HG02973 (cell line): ENCODE measurements around the gene CAPZA3.
"Not testable (repeated sequence)": the region's sequence is repeated elsewhere in the genome, so short reads cannot be mapped to it uniquely, and the experiment has no call there.

Experiments used
- ATAC-seq: cut with Tn5 transposase; IDR thresholded peaks from one replicate; pipeline ENCODE4 v1.9.1; 2021; ENCODE audit warnings: moderate library complexity; ENCODE audit not compliant: unreplicated experiment

The CAPZA3 gene, protein sequence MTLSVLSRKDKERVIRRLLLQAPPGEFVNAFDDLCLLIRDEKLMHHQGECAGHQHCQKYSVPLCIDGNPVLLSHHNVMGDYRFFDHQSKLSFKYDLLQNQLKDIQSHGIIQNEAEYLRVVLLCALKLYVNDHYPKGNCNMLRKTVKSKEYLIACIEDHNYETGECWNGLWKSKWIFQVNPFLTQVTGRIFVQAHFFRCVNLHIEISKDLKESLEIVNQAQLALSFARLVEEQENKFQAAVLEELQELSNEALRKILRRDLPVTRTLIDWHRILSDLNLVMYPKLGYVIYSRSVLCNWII

DNA sequence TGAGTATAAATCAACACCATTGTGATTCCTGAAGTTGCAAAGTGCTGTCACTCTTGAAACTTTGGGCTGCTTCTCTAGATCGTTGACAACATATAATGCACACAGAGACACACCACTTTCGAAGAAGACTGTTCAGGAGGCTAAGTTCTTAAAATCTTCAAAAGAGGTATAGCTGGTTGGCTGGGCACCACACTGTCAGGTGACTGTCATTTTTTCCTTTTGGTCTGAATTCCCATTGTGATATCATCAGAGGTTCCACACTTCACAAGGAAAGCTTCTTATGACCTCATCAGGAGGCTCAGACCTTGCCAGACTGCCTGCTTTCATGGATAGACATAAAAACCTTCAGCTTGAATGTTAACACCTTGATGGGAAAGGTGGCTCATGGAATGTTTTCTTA lies at the start of gene CAPZA3, which contains the start of gene PLCZ1:
Gene CAPZA3, plus strand, starts transcription at position 301 of the 400 bp plus-strand sequence. CDS start 150 bp downstream, outside the sequence.
Gene PLCZ1, minus strand, starts transcription at position 194 of the 400 bp plus-strand sequence. CDS start 641 bp downstream, outside the sequence.
- no peak for ATAC-seq

DNA sequence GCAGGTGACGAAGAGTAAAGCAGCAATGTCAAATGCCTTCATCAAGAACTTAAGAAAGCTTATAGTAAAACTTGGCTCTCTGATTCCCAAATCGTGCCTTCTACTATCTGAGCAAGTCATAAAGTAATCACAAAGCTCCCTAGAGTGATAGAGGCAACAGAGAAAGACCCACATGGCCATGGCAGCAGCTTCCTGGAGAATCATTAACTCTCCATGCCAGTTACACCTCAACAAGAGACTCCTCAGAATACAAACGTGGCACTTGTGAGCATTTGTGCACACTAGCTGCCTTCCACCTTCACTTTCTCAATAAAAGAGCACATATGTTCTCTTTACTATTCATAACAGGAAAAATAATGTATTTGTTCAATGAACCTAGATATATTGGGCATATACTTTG lies 48.1 kb upstream of the CAPZA3 start:
- no peak for ATAC-seq

DNA sequence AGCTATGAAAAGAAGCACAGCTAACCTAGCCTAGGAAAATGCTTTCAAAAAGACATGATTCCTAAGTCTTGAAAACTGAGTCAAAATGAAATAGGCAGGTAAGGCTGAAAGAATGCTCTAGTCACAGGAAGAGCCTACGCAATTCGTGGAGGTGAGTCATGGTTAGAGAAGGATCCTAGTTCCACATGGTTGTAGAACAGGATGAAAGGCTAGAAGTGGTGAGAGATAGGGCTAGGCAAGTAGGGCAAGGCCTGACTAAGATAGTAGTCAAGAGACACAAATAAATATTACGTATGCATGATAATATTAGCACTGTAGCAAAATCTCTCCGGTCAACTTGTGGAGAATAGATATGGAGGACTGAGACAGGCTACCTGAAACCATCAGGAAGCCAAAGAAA lies 47.3 kb upstream of the CAPZA3 start:
- no peak for ATAC-seq

DNA sequence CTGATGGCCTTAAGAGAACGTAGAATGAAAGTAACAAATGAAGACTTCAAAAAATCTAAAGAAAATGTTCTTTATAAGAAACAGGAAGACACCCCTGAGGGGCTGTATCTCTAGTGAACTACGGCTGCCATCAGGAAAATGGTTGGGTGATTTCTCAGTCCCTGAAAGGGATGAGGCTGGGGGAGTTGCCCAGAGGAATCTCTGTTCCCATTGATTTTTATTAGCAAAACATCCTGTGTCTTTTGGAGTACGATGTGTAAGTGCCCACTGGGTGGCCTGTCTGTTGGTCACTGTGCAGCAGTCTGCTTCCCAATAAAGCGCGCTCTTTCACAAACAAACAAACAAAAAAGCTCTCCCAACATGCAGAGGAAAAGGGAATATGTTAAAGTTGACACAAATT lies 43.9 kb upstream of the CAPZA3 start:
- ATAC-seq: not testable (repeated sequence)

DNA sequence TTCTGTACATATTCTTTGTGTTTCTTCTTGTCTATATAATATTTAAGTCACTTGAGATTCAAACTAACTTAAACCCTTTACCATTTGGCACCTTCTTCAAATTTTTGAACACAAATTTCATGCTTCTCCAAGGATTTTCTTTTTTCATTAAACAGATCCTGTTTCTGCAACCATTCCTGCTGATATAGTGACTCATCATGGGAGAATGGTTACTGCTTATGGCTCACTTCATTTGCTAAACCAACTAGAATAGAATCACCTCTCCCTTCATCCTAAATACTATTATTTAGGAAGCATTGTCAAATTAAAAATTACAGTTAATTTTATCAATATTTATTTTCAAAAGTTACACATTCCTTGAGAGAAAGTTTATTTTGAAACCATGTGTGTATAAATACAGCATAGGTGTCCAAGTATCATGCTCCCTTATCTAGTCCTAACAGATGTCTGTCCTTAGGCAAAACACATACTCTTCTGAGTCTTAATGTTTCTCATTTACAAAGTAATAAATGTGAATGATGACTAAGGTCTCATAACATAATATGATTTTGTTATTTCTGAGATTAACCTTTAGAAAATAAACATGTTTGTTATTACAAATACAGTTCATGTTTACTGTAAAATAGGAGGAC lies 40.8 kb upstream of the CAPZA3 start:
- no peak for ATAC-seq

DNA sequence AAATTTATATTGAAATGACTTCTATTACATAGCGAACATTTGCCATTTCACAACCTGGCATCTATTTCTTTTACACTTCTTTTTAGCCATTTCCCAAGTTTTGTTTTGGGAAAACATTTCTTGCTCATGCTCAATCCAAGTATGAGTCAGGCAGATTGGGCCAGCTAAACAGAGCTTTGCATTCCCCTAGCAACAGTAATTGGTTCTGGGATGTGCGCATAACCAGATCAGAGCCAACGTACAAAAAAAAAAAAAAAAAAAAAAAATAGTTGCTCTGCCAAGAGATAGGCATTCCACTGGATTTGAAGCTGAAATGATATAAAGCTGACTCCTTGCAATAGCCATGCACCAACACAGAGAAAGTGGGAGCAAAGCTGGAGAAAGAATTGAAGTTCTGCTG lies 37.6 kb upstream of the CAPZA3 start:
- no peak for ATAC-seq

DNA sequence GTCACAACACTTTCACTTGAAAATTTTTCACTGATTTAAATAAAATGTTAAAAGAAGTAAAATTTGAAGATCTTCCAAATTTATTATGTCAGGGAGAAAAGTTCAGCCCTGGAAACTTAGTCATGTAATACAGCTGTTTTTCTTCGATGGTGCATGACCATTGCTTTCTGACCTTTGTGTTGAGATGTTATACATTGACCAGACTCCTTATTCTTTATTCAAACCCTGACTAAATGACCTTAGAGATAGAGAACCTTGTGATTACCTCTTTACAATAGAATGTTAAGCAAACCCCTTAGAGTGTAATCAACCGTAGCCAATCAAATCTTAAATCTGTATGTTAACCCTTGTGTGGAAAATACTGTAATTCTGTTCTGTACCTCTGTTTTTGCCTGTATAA lies 34.6 kb upstream of the CAPZA3 start:
- ATAC-seq: no peak

DNA sequence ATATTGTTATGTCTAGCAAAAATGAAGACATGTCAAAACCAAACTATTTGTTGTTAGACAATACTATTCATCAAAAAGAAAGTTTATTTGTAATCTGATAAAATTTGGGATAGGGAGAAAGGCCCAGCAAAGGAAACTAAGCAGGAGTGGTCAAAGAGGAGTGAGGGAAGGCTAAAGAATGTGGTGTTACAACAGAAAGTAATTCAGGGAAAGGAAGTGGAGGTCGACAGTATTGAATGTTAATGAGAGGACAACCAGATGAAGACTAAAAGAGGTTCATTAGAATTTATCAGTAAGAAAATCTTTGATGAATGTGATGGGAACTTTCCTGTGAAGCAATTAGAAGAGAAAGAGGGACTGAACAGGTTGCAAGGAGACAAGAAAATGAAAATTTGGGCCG lies 34.0 kb upstream of the CAPZA3 start:
- ATAC-seq: no peak

DNA sequence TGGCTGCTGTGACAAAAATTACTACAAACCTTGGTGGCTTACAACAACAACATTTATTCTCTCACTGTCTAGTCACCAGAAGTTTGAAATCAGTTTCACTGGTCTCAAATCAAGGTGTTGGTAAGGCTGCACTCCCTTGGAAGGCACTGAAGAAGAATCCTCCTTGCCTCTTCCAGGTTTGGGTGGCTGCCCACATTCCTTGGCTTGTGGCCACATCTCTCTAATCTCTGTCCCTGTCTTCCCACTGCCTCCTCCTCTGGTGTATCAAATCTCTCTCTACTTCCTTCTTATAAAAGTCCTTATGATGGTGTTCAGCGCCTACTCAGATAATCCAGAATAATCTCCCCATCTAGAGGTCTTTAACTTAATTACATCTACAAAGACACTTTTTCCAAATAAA lies 31.1 kb upstream of the CAPZA3 start:
- ATAC-seq: no peak

DNA sequence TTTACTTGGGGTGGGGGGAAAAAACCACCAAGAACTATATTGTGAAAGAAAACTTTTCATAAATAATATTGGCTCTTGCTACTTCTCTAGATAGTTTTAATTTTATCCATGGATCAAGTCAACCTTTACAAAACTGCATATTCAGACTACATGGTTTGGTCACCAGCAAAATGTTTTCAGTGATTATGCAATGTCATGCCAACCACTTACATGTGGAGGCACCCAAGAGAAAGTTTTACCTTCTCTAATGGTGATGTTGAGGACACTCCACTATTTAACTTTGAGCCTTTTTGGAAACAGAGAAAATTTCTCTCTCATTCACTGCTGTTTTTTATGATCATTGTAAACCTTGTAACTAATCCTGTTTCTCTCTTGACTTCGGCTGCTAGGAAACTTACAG lies 21.7 kb upstream of the CAPZA3 start:
- ATAC-seq: no peak

DNA sequence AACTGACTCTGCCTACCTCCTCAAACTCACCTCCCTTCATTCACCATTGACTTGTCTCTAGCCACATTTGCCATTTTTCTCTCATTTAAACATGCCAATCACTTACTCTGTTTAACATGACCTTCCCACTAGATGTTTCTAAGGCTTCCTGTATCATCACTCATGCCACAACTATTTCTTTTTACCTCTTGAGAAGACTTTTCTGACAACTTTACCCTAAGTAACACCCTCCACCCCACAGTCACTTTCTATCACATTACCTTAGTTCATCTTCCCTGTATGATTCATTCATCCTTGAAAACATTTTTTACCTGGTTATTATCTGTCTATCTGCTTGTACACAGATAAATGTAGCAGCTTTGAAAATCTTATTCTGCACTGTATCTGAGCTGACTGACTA lies 19.5 kb upstream of the CAPZA3 start:
- no peak for ATAC-seq

DNA sequence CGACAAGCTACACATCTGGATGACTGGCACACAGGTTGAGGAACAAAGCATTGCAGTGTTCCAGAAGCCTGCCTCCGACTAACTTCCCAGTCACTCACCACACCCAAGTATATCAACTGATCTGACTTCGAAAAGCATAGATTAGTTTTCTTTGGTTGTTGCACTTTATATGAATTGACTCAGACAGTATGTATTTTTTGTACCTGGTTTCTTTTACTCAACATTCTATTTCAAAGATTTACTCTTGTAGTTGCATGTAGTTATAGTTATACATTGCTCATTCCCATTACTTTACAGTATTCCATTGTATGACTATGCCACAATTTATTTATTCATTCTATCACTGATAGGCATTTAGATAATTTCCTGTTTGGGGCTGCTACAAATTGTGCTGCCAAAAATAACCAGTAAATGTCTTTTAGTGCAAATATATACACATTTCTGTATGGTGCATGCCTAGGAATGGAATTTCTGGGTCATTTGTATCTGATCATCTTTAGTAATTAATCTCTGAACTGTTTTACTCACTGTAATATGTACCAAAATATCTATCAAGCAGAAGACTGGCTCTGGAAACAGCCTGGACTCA lies 17.9 kb upstream of the CAPZA3 start:
- ATAC-seq: no peak

DNA sequence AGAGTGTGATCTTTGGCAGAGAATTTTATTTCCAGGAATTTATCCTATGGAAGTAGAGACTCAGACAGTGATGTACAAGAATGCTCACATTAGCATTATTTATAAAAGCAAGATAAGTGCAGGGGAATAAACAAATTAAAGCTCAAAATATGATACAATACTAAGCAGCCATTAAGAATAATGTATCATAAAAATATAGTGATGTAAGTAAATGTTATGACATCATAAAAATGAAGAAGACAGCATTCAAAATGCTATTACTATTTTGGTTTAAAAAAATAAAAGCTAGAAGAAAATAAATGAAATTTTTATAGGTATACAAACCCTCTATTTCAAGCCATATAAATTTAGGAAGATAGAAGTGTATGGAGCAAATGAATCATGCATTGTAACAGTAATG lies 17.2 kb upstream of the CAPZA3 start:
- ATAC-seq: no peak

DNA sequence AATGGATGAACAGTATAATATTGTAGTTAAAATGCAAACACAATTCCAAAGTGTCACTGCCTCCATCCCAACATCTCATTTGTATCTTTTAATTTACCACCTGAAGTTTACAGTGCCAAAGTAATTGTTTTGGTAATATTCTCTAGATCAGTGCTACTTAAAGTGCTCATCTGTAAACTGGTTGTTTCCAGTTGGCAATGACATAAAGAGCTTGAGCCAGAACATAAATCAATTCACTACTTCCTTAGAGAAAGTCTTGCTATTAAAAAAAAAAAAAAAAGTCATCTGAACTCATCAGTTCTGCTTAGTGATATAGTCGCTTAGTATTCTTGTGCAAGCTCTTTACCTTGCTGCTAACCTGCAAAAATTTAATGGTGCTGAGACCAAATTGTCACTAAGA lies 16.5 kb upstream of the CAPZA3 start:
- ATAC-seq: no peak

DNA sequence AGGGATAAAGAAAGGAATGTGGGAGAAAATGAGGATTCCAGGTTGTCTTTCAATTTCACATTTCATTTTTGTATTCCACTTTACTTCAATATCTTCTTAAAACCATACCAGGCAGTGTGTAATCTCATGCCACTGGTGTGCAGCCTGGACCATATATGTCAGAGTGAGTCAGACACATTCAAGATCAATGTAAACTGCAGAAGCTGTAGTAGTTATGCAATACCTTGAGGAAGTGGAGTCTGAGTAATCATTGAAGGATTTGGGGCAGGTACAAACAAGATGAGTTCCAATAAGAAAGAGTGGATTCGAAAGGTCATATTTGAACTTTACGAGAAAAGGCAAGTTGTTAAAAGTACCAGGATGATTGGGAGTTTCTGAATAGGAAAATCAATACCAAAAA lies 14.2 kb upstream of the CAPZA3 start:
- no peak for ATAC-seq

DNA sequence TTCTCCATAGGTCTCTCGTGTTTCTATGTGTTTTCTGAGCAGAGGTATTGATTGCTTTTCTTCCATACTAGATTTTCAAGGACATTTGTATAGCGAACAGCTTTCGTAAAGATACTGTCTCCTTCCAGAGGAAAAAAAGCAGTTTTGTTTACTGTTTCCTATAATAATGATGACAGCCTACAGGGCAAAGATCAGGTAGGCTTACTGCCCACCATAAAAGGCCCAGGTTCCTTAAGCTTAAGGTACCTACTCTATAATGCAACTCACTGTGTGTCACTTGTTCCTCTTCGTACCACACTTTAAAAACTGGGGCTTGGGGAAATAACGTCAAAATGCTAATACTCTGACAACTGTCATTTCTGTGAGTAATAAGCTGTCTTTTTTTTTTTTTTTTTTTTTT lies 6.8 kb upstream of the CAPZA3 start:
- ATAC-seq: no peak

DNA sequence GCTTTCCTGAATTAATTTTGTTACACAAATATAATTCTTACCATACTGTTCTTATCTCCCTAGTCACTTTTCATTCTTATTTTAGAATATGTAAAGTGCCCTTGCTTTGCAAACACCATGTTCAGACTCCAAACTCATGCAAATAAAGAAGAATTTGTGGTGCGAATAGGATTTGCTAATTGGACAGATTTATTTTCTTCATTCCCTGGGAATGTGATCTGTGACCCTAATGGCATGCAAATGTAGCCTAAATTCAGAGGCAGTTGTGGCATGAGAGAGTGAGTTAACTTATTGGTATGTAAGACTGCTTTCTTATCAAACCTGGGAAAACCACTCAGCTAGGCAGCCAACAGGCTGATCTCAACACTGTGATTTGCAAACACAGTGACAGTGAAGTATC lies 10.0 kb downstream of the CAPZA3 start:
- ATAC-seq: no peak

DNA sequence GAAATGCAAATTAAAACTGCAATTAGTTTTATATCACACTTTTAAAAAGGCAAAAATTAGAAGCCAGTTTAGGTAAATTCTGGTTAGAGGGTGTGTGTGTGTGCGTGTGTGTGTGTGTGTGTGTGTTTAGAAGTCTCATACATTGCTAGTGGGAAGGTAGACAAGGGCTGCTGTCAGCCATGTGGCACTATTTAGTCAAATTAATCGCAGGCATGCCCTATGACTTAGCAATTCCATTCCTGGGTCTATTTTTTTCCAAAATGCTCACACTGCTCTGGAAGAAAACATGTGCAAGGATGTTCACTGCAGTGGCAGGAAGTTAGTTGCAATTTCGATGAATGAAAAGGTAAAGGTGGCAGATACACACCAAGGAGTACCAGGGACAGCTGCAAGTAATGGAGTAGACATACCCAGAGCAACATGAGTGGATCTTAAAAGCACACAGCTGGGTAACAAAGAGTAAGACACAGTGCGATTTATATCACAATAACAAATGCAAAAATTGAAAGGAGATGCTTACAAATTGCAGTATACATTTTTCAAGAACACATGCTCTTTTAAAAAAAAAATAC lies 11.6 kb downstream of the CAPZA3 start:
- ATAC-seq: no peak

DNA sequence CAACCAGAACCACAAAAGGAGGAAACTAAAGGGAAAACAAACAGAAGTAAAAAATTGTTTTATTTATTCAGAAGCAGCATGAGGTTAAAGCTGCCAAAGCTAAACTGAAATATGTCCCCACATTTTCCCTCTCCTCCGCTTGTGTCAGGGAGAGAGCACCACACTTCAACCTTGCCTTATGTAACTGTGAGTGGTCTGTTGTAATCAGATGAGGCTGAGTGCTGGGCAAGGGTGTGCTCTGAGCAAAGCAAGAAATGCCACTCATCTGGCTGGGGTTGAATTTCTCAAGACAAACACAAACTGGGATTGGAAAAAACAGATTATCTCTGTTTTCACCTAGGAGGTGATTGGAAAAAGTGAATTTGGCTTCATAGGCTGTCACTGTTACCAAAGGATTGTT lies 12.2 kb downstream of the CAPZA3 start:
- no peak for ATAC-seq

DNA sequence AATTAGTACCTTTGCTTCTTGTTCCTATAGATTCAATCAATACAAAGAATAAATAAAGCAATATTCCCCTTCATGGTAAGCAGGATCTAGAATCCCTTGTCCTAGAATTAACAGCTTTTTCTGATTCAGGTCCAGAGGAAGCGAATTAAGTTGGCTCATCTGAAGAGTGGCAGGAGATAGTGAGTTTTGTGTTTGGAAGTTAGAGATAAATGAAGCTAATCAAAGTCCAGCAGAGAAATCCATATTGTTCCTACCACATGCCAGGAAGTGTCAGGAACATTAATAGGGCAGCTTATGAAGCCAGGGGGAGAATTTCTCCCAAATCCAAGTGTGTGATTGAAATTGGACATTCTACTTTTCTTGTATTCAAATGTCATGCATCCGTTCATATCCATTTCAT lies 13.9 kb downstream of the CAPZA3 start:
- no peak for ATAC-seq

DNA sequence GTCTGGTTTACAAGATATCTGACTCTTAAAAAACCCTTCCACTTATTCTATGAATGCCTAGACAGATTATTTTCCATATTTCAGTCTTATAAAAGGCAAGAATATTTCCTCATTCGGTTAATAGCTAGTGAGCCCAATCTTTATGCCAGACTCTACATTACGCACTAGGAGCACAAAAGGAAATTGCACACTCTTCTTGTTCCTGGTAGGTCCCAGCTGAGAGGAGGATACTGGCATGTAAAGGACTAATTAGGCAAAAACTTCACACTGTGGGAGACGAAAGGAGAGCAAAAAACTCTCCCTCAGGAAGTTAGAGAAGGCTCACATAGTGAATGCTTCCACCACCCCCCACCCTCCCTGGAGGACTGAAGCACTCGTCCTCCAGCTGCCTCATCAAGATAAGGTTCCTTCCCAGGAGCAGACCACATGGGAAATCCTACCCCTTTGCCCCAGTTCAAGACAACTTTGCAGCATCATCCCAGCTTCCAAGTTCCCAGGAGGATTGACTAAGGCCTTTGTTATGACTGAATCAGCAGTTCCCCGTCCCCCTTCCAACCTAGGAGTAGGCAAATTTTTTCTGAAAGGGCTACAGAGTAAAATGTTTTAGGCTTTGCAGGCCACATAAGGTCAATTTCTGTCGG lies 14.5 kb downstream of the CAPZA3 start:
- no peak for ATAC-seq

DNA sequence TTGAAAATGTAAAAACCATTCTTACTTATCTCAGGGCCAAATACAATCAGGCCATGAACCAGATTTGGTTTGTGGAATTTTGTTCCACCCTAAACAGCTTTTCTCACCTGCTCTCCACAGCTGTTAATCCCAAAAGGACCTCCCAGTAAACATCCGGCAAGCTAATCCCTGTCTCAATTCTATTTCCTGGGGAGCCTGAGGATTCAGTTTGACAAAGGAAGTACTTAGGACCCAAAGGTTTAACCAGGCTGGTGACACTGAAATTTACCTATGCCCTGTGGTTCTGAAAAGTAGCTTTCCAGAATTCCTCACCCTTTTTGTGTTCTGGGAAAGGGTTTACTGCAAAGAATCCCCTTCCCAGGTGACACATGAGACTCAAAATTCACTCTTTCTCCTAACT lies 15.0 kb downstream of the CAPZA3 start:
- ATAC-seq: no peak
